GM19438 (cell line): ENCODE results near the gene KLHL14.
"Not testable (repeated sequence)": the region's sequence is repeated elsewhere in the genome, so short reads cannot be mapped to it uniquely, and the experiment has no call there.

Source experiments
- ATAC-seq: cut with Tn5 transposase; IDR thresholded peaks from one replicate; pipeline ENCODE4 v1.9.1; 2021; ENCODE audit warnings: low read depth; ENCODE audit not compliant: unreplicated experiment

The KLHL14 gene, protein sequence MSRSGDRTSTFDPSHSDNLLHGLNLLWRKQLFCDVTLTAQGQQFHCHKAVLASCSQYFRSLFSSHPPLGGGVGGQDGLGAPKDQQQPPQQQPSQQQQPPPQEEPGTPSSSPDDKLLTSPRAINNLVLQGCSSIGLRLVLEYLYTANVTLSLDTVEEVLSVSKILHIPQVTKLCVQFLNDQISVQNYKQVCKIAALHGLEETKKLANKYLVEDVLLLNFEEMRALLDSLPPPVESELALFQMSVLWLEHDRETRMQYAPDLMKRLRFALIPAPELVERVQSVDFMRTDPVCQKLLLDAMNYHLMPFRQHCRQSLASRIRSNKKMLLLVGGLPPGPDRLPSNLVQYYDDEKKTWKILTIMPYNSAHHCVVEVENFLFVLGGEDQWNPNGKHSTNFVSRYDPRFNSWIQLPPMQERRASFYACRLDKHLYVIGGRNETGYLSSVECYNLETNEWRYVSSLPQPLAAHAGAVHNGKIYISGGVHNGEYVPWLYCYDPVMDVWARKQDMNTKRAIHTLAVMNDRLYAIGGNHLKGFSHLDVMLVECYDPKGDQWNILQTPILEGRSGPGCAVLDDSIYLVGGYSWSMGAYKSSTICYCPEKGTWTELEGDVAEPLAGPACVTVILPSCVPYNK

DNA sequence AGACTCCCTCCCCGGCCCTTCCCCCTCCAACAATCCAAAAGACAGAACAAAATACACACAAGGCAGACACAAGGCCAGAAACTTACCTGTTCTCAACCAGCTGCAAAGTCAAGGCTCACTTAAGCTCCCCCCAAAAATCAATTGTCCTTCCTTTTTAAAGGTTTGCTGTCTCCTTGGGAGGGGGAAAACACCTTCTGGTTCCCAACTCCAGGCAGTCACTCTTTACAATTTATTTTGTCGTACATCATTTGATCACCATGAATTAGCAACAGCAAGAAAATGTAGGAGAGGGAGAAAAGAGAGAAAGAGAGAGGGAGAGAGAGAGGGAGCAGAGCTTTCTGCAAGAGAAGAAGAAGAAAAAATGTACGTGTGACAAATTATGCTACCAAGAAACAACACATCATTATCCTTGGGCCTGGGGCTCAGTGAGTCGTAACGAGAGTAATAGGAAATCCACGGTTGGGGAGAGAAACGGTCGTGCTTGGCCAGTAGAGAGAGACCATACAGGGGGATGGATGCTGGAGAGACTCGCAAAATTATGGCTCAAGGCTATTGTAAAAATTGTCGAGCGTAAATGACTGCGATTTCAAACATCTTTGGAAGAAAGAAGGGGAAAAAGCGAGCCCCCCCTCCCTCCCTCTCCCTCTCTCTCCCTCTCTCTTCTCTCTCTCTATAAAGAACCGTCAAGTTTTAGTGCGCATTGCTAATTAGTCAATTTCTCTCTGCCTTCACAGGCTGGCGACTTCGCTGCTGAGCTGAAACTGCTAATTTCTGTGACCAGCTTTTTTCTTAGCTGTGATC lies at the start of gene KLHL14:
Gene KLHL14, minus strand, starts transcription at position 443 of the 801 bp plus-strand sequence. CDS start 2,432 bp downstream, outside the sequence.
- ATAC-seq = no peak

DNA sequence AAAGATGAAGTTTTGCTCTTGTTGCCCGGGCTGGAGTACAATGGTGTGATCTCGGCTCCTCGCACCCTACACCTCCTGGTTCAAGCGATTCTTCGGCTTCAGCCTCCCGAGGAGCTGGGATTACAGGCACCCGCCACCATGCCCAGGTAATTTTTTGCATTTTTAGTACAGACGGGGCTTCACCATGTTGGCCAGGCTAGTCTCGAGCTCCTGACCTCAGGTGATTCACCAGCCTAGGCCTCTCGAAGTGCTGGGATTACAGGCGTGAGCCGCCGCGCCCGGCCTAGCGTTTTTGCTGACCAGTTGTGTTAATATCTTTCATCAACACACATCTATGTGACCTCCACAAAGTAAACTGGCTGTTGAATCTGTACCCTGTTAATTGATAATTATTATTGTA lies 49.4 kb upstream of the KLHL14 start:
- ATAC-seq = no peak

DNA sequence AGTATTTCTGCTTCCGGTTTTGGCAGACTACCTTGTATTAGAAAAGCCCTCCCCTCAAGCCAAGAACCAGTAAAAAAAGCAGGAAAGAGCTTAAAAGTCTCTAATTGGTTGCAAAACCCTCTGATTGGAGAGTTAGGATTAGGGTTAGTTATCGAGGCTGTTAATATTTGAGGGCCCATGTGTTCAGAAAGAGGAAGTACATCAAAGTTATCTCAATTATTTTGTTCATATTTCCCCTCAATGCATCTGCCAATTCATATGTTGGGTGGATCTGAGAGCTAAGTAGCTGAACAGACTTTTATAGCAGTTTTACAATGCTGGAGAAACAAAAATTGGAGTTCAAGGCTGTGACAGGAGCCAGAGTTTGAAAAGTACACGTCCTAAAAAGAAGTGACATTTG lies 43.1 kb upstream of the KLHL14 start:
- ATAC-seq = no peak

DNA sequence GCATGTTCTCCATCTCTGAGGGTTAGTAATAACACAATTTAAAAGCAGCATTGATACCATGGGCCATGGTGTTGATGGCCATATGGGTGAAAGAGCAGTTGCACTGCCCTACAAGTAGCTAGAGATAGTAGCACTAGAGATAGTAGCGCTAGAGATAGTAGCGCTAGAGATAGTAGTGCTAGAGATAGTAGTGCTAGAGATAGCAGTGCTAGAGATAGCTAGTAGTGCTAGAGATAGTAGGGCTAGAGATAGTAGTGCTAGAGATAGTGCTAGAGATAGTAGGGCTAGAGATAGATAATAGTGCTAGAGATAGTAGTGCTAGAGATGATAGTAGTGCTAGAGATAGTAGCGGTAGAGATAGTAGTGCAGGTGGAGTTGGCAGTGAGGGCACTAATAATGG lies 39.5 kb upstream of the KLHL14 start:
- no peak for ATAC-seq

DNA sequence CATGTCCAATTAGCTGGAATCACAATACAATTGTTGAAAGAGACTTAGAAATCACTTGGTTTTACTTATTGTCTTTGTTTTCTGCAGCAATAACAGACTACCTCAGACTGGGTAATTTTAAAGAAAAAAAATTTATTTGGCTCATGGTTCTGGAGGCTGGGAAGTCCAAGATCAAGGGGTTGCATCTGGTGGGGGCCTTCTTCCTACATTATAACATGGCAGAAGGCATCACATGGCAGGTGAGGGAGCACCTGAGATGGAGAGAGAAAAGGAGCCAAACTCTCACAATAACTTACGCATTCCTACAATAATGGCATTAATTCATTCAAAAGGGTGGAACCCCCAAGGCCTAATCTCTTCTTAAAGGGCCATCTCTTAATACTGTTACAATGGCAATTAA lies 37.5 kb upstream of the KLHL14 start:
- ATAC-seq = no peak

DNA sequence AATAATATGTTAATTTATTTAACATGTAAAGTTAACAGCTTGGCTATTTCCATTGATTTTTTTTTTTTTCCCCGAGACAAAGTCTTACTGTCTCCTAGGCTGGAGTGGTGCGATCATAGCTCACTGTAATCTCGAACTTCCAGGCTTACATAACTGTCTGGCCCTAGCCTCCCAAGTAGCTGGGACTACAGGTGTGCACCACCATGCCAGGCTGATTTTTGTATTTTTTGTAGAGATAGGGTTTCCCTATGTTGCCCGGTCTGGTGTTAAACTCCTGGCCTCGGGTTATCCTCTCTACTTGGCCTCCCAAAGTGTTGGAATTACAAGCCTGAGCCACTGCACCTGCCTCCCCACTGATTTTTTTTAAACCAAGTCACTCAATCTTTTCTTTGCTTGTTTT lies 32.5 kb upstream of the KLHL14 start:
- ATAC-seq = no peak

DNA sequence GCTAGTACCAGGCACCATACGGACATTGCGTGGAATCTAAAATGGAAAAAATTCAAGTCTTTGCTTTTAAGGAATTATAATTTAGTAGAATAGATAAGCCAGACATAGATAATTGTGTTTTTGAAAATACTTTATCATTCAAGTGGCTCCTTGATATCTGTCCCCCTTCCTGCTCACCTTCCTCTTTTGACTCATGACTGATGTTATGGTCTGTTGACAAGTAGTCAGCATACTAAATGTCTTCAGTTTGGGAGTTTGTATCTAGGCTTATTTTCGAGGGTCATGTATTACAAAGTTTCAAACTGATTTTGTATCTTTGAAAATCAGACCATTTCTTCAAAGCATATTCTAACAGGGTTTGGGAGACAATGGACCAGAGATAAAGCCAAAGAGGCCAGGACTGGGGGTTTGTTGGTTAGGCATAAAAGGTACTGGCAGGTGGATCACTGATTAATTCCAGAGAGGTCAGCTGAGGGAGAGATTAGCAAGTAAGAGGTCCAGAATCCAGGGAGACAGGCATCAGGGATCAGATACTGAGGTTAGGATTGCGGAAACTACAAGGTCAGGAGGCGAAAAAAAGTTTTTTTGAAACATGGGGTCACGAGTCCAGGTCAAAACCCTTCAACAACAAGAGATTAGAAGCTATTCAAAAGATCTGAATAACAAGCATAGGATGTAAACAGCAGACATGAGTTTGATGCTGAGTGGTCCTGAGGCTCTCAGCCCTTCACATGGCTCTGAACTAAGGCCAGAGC lies 31.5 kb upstream of the KLHL14 start:
- peak; percentile 40 for ATAC-seq

DNA sequence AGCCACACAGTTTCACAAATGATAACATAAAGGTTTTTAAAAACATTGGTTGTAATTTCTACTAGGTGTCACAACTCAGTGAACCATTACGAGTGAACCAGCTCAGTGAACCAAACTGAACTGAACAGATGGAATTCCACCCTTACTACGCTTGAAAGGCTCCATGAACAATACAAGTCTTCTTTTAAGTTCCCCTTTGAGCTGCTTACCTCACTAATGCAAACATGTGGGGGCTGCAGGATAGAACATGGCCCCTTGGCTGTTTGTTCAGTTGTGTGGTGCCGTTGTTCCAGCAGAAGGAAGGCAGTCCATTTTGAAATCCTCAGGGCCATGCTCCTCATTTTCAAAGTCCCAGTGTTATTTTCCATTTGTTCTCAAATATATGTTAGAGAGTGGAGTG lies 30.7 kb upstream of the KLHL14 start:
- ATAC-seq = peak; percentile 91

DNA sequence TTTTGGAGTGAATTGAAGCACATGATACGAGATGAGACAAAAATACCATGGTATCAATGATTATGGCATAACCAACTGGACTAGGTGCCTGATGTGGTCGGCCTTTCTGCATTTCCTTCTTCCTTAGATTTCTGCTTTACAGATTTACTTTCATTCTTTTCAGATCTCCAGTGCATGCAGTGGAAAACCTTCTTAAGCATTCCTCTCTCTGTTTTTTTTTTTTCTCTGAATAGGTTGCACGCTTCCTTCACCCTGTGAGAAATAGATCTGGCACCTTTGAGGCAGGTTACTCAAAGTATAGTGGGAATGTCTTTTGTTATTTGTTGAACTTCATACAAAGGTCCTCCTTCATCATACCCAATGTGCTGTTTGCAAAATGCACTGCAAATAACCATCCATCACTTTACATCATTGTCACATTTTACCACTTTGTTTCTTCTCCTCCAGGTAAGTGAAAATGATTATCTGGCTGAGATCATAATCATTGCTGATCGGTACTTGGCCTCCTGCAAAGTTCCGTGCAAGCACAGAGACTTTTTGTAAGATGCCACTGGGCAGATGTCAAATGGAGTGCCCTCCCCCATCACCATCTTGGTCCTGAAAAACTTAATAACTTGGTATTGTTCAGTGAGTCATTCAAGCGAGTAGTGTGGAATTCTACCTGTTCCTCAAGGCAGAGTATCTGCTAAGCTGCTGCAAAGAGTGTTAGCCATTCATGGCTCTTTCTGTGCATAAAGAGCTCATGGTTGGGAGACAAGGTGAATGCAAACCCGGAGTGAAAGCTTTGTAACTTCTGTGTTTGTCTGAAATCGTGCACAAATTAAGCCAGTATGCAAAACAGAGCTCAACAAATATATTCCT lies 30.0 kb upstream of the KLHL14 start:
- peak; percentile 74 for ATAC-seq

DNA sequence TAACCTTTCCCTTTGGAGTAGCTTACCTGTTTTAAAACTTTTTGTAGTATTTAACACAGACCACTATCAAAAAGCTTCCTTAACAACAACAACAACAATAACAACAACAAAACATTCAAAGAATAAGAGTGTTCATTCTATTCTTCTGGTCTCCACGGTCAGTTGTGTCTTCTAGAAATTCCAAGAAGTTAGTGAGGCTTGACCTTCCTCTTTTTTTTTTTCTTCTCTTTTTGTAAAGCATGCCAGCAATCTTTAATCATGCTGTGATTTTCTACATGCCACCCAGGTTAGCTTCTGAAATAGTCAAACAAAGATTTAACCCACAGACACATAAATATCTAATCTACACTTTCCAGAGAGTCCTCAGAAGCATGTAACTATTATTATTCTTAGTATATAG lies 28.4 kb upstream of the KLHL14 start:
- ATAC-seq = no peak

DNA sequence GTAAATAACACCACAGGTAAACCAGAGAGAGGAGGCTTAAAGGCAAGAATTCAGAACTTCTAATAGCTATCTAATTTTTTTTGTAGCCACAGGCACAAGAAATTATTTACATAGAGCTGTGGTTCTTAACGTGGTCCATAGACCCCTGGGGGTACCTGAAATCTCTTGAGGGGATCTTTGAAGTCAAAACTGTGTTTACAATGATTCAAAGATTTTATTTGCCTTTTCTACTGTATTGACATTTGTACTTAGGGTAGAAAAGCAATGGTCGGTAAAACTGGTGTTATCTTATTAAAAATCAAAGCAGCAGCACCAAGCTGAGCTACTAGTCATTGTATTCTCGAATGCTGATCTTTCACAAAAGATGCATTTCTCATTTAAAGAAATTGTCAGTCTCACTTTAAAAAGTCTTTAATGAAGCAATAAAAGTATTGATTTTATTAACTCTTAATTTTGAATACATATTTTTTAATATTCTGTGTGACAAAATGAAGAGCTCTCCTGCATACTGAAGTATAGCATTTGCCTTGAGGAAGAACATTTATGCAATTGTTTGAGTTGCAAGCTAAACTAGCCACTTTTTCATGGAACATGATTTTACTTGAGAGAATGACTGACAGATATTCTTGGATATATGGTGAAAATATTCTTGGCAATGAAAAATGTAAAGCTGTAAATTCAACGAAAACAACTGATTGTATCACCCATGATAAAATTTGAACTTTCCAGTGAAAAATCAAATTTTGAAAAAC lies 25.6 kb upstream of the KLHL14 start:
- no peak for ATAC-seq

DNA sequence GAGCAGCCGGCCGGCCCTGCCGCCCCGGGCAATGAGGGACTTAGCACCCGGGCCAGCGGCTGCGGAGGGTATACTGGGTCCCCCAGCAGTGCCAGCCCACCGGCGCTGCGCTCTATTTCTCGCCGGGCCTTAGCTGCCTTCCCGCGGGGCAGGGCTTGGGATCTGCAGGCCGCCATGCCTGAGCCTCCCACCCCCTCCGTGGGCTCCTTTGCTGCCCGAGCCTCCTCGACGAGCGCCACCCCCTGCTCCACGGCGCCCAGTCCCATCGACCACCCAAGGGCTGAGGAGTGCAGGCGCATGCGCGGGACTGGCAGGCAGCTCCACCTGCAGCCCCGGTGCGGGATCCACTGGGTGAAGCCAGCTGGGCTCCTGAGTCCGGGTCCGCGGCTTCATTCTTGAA lies 21.8 kb upstream of the KLHL14 start:
- ATAC-seq = not testable (repeated sequence)

DNA sequence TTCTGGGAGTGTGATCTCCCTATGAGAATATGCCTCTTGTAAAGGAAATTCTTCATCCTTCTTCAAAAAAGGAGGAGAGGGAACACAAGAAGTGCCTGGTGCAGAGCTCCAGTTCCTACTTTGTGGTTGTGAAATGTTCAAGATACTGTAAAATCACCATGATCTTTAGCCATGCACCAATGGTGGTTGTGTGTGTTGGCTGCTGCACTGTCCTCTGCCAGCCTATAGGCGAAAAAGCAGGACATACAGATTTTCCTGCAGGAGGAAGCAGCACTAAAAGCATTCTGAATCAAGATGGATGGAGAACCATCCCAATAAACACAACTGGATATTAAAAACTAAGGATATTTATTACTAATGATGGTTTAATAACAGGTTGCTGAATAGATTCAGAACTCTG lies 6.2 kb upstream of the KLHL14 start:
- no peak for ATAC-seq

DNA sequence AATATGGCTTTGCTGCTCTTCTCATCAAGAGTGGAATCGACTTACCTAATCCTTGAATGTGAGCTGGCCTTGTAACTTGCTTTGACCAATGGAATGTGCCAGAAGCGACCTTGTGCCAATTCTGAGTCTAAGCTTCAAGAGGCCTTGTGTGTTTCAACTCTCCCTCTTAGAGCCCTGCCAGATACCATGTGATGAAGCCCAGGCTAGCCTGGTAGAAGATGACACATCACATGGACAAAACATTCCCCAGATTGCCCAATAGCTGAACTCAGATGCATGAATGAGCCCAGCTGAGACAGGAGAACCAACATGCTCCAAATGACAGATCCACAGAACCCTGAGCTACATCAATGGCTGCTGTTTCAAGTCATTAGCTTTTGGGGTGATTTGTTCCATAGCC lies 4.2 kb upstream of the KLHL14 start:
- ATAC-seq = no peak

DNA sequence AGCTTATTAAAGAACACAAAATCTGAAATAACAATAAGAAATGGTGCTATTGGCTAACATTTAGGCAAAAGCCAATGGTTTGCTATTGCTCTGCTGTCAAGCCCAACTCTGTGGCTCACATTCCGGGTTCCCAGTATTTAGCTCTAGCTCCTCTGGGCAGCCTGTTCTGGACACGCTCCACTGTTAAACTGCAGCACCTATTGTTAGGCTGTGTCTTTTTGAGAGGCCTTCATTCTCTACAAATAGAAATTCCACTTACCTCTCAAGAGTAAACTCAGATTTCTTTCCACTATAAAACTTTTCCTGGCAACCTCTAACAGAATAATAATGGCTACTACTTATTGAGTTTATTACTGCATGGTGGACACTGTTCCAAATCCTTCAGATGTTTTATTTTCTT lies 3.7 kb upstream of the KLHL14 start:
- ATAC-seq = no peak

DNA sequence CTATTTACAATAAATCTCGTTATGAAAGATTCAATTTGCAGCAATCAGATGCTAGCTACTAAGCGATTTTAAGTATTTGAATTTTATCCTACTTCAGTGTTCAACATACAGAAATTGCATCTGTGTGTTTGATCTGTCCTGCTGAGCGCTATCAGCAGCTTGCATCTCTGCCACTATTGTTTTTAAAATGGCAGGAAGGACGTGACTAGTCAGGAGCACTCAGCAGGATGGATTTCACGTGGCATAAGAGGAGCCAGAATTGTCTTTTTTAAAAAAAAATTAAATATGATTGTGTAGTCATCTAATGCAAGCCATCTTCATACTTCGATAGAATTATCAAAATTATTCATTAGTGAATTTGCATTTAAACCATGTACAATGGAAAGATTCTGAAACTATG lies 2.8 kb upstream of the KLHL14 start:
- no peak for ATAC-seq

DNA sequence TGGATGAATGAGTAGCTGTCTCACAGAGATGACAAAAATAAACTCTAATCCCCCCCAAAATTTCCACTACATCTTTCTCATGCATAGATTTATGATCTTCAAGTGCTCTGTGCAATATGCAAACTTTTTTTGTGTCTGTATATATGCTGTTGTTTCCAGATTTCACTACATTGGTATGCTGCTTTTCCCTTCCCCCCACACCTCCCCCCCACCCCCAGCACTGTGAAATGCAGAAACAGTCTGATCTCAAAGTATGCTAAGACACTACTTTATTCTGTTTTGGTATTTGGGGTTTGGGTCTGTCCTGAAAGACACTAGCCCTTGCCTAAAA lies 524 bp upstream of the KLHL14 start:
- ATAC-seq = no peak

DNA sequence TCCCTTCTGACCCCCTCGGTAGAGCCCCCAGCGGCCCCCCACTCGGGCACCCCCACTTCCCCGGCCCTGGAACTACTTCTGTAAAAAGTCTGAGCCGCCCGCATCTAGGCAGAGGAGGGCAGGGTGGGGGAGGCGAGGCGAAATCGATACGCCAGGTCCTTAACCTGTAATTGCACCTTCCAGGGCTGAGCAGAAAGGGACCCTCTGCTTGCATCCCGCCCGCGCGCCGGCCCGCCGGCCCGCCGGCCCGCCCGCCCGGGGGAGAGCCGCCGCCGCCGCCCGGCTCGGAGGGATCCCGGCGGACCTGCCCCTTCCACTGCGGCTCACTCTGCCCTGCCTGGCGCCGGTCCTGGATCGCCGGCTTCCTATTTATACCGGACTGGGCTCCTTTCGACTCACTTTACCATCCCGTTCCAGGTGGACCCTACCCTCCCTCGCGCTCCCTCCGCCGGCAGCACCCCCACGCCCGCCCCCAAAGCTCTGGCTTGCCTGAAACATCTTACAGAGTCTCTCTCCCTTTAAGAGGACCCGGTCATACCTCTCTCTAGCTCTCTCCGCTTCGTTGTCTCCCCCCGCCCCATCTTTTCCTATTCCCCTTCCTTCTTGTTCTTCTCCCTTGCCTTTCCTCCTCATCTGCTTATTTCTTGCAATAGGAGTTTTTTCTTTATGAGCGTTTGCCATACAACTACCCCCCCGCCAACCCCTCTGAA lies 797 bp downstream of the KLHL14 start:
- ATAC-seq = no peak
